Measurements from ENCODE around the gene ITGA1.
A peak's percentile ranks its signal among the peaks of the same experiment; 100 is the strongest.

Gene ITGA1

GRCh38 chr5:52769061-52769460 lies 18.7 kb upstream of the ITGA1 start:
- H3K9me3 ChIP-seq (ENCODE audit: control insufficient read depth, insufficient read depth, low read depth, low read length) = no peaks in the 10 kb centered on the region
- CTCF ChIA-PET = no interaction called here
- H3K4me1 ChIP-seq (ENCODE audit: control insufficient read depth, insufficient read depth, low read length) = no peaks in the 10 kb centered on the region
- no peak for TF ChIP-seq ZBTB8A (tag by site-specific recombination; IDR thresholded peaks at IDR 0.05)
- no peak for TF ChIP-seq ZSCAN23 (tag by site-specific recombination; IDR thresholded peaks at IDR 0.05)
- TF ChIP-seq MYNN (tag by site-specific recombination; IDR thresholded peaks at IDR 0.05; ENCODE audit: borderline replicate concordance) = no peak
- no peak for TF ChIP-seq SCRT2 (tag by site-specific recombination; IDR thresholded peaks at IDR 0.05)
- no peak for TF ChIP-seq TRIM28 (IDR thresholded peaks at IDR 0.05; ENCODE audit: borderline replicate concordance, low read length)
- TF ChIP-seq SCRT1 (tag by site-specific recombination; IDR thresholded peaks at IDR 0.05; ENCODE audit: borderline replicate concordance) = no peak
- no peak for TF ChIP-seq ZNF362 (tag by site-specific recombination; IDR thresholded peaks at IDR 0.05)
- no peak for TF ChIP-seq MZF1 (tag by site-specific recombination; IDR thresholded peaks at IDR 0.05; ENCODE audit: borderline replicate concordance)
- no peak for TF ChIP-seq ZNF426 (tag by site-specific recombination; IDR thresholded peaks at IDR 0.05)
- TF ChIP-seq ZNF169 (tag by site-specific recombination; IDR thresholded peaks at IDR 0.05) = no peak
- no peak for TF ChIP-seq ZNF311 (tag by site-specific recombination; IDR thresholded peaks at IDR 0.05; ENCODE audit: borderline replicate concordance)
- no peak for TF ChIP-seq ZNF513 (tag by site-specific recombination; IDR thresholded peaks at IDR 0.05)
- no peak for TF ChIP-seq ZNF146 (tag by site-specific recombination; IDR thresholded peaks at IDR 0.05)
- H3K4me3 ChIP-seq (ENCODE audit: low read depth, low read length) = no peak overlapping the region
- POLR2A ChIA-PET = no interaction called here
- H3K27ac ChIP-seq (ENCODE audit: extremely low read depth, low read depth, low read length) = no peak overlapping the region
- no peaks in the 10 kb centered on the region for H3K36me3 ChIP-seq (ENCODE audit: control insufficient read depth in 2 of 2, insufficient read depth in 1 of 2, low read length in 2 of 2)

GRCh38 chr5:52770287-52770939 lies 17.3 kb upstream of the ITGA1 start:
- H3K9me3 ChIP-seq (ENCODE audit: control insufficient read depth, insufficient read depth, low read depth, low read length) = no peaks in the 10 kb centered on the region
- H3K4me3 ChIP-seq (ENCODE audit: low read depth, low read length) = no peak overlapping the region
- H3K36me3 ChIP-seq (ENCODE audit: control insufficient read depth in 2 of 2, insufficient read depth in 1 of 2, low read length in 2 of 2) = no peaks in the 10 kb centered on the region
- H3K27ac ChIP-seq (ENCODE audit: extremely low read depth, low read depth, low read length) = no peak overlapping the region
- ChIA-PET CTCF (no interaction called here), POLR2A (no interaction called here)
- H3K4me1 ChIP-seq (ENCODE audit: control insufficient read depth, insufficient read depth, low read length) = no peaks in the 10 kb centered on the region
- no peak for TF ChIP-seq ZNF548 (tag by site-specific recombination; IDR thresholded peaks at IDR 0.05)
- peak; percentile 93 for TF ChIP-seq ZNF510 (tag by site-specific recombination; IDR thresholded peaks at IDR 0.05; ENCODE audit: insufficient replicate concordance)

GRCh38 chr5:52771343-52772039 lies 16.2 kb upstream of the ITGA1 start:
- Histone ChIP-seq H3K4me1 (ENCODE audit: control insufficient read depth, insufficient read depth, low read length) (no peaks in the 10 kb centered on the region), H3K27ac (ENCODE audit: extremely low read depth, low read depth, low read length) (no peak overlapping the region), H3K36me3 (ENCODE audit: control insufficient read depth in 2 of 2, insufficient read depth in 1 of 2, low read length in 2 of 2) (no peaks in the 10 kb centered on the region), H3K9me3 (ENCODE audit: control insufficient read depth, insufficient read depth, low read depth, low read length) (no peaks in the 10 kb centered on the region), H3K4me3 (ENCODE audit: low read depth, low read length) (no peak overlapping the region)
- ChIA-PET CTCF (no interaction called here), POLR2A (no interaction called here)
- TF ChIP-seq ZNF266 (tag by site-specific recombination; IDR thresholded peaks at IDR 0.05; ENCODE audit: low read depth) (no peak), PRDM1 (tag by site-specific recombination; IDR thresholded peaks at IDR 0.05) (peak; percentile 53)
